Pons (tissue), 1 donor: Measurements from ENCODE around the gene APOO.
A peak's percentile ranks its signal among the peaks of the same experiment; 100 is the strongest.
"Not testable (repeated sequence)": the region's sequence is repeated elsewhere in the genome, so short reads cannot be mapped to it uniquely, and the experiment has no call there.

Source experiments
- DNase-seq: peaks from one replicate; pipeline ENCODE4 v3.0.0-alpha.2; 2016; ENCODE audit warnings: low spot score

APOO gene

GRCh38 chrX:23859238-23859637 lies 48.5 kb downstream of the APOO start:
- not testable (repeated sequence) for DNase-seq

- no peak for DNase-seq
These were observed 49.8 kb downstream of the APOO start for GRCh38 chrX:23857935-23858334.

- no peak for DNase-seq
These were observed 50.4 kb downstream of the APOO start for GRCh38 chrX:23857363-23857762.

- DNase-seq = no peak
These were observed 52.2 kb downstream of the APOO start for GRCh38 chrX:23855569-23855968.

- DNase-seq = no peak
These were observed 52.8 kb downstream of the APOO start for GRCh38 chrX:23854945-23855344.

- no peak for DNase-seq
These were observed 53.6 kb downstream of the APOO start for GRCh38 chrX:23854122-23854521.

- no peak for DNase-seq
These were observed 56.2 kb downstream of the APOO start for GRCh38 chrX:23851544-23851943.

- no peak for DNase-seq
These were observed 58.5 kb downstream of the APOO start for GRCh38 chrX:23849241-23849640.

- DNase-seq = peak; percentile 35
These were observed 62.4 kb downstream of the APOO start for GRCh38 chrX:23845351-23845817.

GRCh38 chrX:23844502-23845138 lies 63.1 kb downstream of the APOO start:
- peak; percentile 45 for DNase-seq

- DNase-seq = no peak
These were observed 65.8 kb downstream of the APOO start for GRCh38 chrX:23841847-23842522.

- DNase-seq = no peak
These were observed 67.1 kb downstream of the APOO start for GRCh38 chrX:23840674-23841073.

- DNase-seq = no peak
These were observed 68.8 kb downstream of the APOO start for GRCh38 chrX:23838953-23839352.

- peak; percentile 33 for DNase-seq
These were observed 75.0 kb downstream of the APOO start for GRCh38 chrX:23832721-23833120.

- DNase-seq = no peak
These were observed 78.9 kb downstream of the APOO start for GRCh38 chrX:23828881-23829280.

GRCh38 chrX:23826653-23827052 lies 81.1 kb downstream of the APOO start:
- no peak for DNase-seq

- DNase-seq = no peak
These were observed 81.5 kb downstream of the APOO start for GRCh38 chrX:23826216-23826615.

- no peak for DNase-seq
These were observed 82.1 kb downstream of the APOO start for GRCh38 chrX:23825675-23826074.

GRCh38 chrX:23822841-23823240 lies 84.9 kb downstream of the APOO start:
- DNase-seq = no peak

- peak; percentile 86 for DNase-seq
These were observed 85.3 kb downstream of the APOO start for GRCh38 chrX:23822397-23822796.

GRCh38 chrX:23821847-23822246 lies 85.9 kb downstream of the APOO start:
- DNase-seq = no peak

GRCh38 chrX:23820235-23820782 lies 87.4 kb downstream of the APOO start:
- DNase-seq = no peak
